Activated T-helper 1 cell treated with anti-CD3 and anti-CD28 coated beads, Interleukin-2, amount 50 U/mL, for 16 hours (primary cell): Measurements from ENCODE around the gene ST3GAL3.

Experiments used
- DNase-seq, 2 donors: peaks; one replicate each; pipeline ENCODE4 v3.0.0-alpha.2; 2020; ENCODE audit warnings: low read depth in 1 of 2, low spot score in 1 of 2

The ST3GAL3 gene

DNA sequence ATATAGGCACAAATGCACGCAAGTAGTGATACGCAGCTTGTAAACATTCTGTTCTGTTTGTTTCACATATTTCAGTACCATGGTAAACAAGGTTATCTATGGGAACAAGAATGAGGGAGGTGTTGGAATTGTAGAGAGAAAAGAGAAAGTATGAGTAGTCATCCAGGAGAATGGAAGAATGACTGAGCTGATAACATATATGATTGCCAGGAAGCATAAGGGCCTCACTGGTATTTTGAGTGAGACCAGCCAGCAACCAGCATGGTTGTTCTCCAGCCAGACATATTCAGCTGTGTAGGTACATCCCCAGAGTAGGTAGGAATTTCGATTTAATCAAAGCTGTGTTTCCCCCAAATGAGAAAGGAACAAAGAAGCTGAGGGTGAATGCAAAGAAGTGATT, 167.4 kb downstream of the ST3GAL3 start:
- DNase-seq, result no peak

GRCh38 chr1:43875331-43875730, 168.0 kb downstream of the ST3GAL3 start:
- no peak for DNase-seq

GRCh38 chr1:43877101-43877500, 169.8 kb downstream of the ST3GAL3 start:
- DNase-seq, result no peak

- DNase-seq, result no peak
Observed at GRCh38 chr1:43878440-43878839, 171.1 kb downstream of the ST3GAL3 start.

GRCh38 chr1:43878854-43879253, 171.5 kb downstream of the ST3GAL3 start:
- no peak for DNase-seq

- DNase-seq, result no peak
Observed at GRCh38 chr1:43879414-43879813, 172.1 kb downstream of the ST3GAL3 start.

DNA sequence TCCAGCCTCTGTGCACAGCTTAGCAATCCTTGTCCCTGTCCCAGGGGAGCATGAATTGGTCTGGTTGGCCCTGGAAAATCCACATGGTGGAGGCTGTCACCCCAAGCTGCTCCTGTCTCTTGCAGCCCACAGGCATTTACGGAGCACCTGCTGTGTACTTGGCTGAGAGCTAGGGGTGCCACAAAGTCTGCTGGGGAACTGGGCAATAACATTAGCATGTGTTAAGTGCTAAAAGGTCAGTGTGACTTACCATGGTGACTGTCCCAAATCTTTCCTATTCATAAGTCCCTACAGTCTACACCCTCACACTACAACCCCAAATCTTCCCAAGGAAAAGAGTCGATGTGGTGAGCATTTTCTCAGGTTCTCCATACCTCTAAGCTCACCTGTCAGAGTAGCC, 172.7 kb downstream of the ST3GAL3 start:
- DNase-seq, result no peak

- no peak for DNase-seq
Observed at GRCh38 chr1:43880604-43881003, 173.3 kb downstream of the ST3GAL3 start.

- DNase-seq, result no peak
Observed at GRCh38 chr1:43881415-43881814, 174.1 kb downstream of the ST3GAL3 start.

GRCh38 chr1:43882763-43883162, 175.4 kb downstream of the ST3GAL3 start:
- DNase-seq, result no peak

DNA sequence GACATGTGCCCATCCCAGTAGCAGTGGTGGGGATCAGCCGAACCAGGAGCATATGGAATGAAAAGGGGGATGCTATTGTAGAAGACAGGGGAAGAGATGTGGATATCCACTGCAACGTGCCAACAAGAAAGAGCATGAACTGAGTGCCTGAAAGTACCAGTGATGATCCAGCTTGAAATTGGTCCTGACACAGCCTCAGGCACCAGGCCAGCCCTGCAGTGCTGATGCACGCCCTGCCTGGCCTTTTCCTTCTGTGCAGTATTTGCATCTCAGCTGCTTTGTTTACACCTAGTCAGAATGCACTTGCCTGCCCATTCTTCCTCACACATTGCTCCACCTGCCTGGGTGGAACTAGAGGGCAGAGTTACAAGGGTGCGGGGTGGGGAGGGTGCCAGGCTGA, 176.0 kb downstream of the ST3GAL3 start:
- DNase-seq, result no peak

DNA sequence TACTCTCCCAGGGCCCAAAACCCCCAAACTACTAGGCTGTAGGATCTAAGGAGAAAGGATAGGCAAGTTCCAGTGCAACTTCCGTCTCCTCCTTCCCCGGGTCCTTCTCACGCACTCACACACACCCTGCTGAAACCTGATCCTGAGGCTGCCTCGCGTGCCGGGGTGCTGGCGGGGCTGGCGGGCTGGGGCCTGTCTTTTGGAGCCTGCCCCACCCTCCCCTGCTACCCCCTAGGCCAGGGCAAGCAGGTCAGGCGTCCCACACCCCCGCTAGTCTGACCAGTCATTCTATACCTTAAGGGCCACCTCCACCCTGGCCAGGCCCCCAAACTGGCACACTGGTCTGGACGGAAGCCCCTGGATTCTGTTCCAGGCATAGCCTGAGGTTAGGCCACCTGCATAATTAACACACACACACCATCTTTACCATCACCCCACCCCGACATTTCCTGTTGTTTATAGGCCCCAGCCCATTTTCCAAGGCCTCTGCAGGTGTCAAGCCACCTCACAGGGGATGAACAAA, 178.0 kb downstream of the ST3GAL3 start:
- no peak for DNase-seq

DNA sequence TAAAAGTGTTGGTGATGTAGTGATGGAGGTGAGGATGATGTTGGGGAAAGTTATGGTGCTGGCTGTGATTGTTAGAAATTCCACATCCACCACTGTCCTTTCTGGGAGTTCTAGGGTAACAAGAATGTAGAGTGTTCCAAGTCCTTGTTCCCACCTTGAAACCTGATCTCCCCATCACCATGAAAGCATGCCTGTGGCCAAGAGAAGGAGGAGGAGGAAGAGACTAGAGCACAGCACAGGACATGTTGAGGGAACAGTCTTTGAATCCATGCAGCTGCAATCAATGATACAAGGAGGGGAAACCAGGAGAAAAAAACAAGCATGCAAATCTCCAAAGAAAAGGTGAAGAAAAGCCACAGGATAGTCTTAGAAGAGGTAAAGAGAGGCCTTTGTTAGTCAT, 180.4 kb downstream of the ST3GAL3 start:
- no peak for DNase-seq

GRCh38 chr1:43890815-43891214, 183.5 kb downstream of the ST3GAL3 start:
- no peak for DNase-seq

GRCh38 chr1:43893006-43893405, 185.7 kb downstream of the ST3GAL3 start:
- no peak for DNase-seq

DNA sequence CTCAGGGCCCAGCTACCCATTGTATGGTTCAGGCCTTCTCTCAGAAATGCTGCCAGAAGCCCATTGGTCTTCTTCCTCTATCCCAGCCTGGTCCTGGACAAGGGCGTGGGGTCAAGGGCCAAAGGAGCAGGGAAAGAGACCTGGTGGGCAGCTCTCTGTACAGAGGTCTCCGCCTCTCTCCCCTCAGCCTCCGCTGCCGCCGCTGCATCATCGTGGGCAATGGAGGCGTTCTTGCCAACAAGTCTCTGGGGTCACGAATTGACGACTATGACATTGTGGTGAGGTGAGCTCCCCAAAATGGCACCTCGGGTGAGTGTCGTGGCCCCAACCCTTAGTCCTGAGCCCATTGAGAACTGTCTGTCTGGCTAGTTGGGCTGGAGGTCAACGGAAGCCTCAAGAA, 191.6 kb downstream of the ST3GAL3 start:
- DNase-seq, result no peak

DNA sequence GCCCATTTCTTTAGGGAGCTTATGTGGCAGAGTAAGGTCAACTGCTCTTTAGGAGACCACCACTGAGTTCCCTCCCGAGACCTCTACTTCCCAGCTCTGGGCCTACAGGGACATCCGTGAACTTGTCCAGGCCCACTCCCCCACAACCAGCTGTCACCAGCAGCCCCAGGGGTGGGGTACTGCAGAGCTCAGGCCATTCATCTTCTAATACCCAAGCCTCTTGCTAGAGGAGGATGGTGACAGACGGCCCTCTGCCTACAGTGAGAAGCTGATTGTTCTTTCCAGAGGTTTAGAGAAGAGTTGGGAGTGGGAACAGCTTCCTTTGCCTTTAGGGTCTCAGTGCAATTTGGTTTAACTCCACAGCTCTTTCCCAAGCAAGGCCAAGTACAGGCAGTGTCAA, 193.1 kb downstream of the ST3GAL3 start:
- DNase-seq, result no peak

DNA sequence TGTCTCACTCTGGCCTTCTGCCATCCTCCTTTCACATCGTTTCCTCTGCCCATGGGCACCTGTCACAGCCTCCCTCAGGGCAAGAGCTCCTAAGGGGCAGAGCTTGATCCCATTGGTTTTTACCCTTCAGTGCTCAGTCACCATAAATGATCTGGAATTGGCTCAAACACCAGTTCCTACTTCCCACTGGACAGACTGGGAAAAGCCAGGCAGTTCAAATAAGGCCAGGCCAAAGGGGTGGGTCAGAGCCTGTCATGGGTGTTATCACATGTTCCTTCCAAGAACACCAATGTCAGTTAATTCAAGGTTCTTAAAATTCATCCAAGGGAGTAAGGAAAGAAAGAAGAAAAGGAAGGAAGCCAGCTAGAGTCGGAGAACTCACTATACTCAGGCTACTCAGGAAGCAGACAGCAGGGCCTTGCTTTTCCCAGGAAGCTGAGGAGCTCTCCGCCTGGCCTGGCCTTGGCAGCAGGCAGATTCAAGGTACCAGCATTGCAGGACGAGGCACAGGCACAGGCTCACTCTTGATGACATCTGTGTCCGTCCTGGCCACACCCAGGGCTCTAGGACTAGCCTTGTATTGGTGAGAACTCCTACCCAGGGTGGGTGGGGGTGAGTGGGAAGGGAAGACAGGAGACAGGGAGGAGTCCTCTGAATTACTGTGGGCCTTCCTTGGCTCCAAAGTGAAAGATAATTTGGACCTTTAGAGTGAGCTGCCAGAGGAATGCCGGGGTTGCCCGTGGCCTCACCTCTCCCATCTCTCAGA, 194.0 kb downstream of the ST3GAL3 start:
- no peak for DNase-seq

- no peak for DNase-seq
Observed at GRCh38 chr1:43902058-43902831, 194.9 kb downstream of the ST3GAL3 start.

DNA sequence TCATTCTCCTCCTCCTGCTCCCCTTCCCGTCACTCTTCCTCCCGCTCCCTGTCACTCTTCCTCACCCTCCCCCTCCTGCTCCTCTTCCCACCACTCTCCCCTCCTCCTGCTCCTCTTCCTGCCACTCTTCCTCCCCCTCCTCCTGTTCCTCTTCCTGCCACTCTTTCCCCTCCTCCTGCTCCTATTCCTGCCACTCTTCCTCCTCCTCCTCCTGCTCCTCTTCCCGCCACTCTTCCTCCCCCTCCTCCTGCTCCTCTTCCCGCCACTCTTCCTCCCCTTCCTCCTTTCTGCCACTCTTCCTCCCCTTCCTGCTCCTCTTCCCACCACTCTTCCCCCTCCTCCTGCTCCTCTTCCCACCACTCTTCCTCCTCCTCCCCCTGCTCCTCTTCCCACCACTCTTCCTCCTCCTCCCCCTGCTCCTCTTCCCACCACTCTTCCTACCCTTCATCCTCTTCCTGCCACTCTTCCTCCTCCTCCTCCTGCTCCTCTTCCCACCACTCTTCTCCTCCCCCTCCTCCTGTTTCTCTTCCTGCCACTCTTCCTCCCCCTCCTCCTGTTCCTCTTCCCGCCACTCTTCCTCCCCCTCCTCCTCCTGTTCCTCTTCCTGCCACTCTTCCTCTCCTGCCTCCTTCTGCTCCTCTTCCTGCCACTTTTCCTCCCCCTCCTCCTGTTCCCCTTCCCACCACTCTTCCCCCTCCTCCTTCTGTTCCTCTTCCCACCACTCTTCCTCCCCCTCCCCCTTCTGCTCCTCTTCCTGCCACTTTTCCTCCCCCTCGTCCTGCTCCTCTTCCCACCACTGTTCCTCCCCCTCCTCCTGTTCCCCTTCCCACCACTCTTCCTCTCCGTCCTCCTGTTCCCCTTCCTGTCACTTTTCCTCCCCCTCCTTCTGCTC, 197.6 kb downstream of the ST3GAL3 start:
- no peak for DNase-seq

DNA sequence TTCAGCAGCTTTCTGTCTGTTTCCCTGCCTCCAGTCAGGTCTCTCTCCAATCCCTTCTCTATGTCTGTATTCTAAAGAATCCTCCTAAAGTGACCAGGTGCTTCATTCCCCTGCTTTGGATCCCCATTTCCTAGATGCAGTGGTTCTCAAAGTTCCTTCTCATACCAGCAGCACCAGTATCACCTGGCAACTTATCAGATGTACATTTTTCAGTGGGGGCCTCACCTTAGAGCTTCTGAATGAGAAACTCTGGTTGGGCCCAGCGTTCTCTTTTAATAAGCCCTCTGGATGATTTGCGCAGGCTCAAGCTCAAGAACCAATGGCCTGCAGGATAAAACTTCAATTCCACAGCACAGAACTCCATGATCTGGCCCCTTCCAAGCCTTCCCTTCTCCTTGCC, 200.9 kb downstream of the ST3GAL3 start:
- no peak for DNase-seq
